GM18951 (cell line): ENCODE data around the gene GALC.
A peak's percentile ranks its signal among the peaks of the same experiment; 100 is the strongest.

Source experiments
- POLR2A ChIP-seq: IDR thresholded peaks from 4 replicates; pipeline ENCODE4 v1.6.1; 2011; ENCODE audit warnings: mild to moderate bottlenecking; ENCODE audit not compliant: insufficient read length, insufficient read depth; ENCODE audit errors: extremely low read depth
- in situ Hi-C: fragments of 300-500 bp; cut with MboI; formaldehyde crosslinking; loops from one replicate; pipeline ENCODE4 v1.12.0; 2022; ENCODE audit warnings: low sequenced_read_pairs, mixed read lengths, inconsistent platforms; ENCODE audit not compliant: unreplicated experiment

GALC gene

GRCh38 chr14:87992718-87993628 is at the start of gene GALC:
TSS of gene GALC (minus strand) at chr14:87993182. CDS start at chr14:87993164, 18 bp downstream.
- in situ Hi-C loops, result no loop called here
- peak; percentile 73 for TF ChIP-seq POLR2A

GRCh38 chr14:88040146-88040545 is 47.2 kb upstream of the GALC start:
- in situ Hi-C loops, result no loop called here
- no peak for TF ChIP-seq POLR2A

GRCh38 chr14:88039197-88039596 is 46.2 kb upstream of the GALC start:
- in situ Hi-C loops, result no loop called here
- TF ChIP-seq POLR2A, result no peak

GRCh38 chr14:88037325-88037724 is 44.3 kb upstream of the GALC start:
- in situ Hi-C loops, result no loop called here

GRCh38 chr14:88036422-88036821 is 43.4 kb upstream of the GALC start:
- TF ChIP-seq POLR2A, result no peak
- in situ Hi-C loops, result no loop called here

More at GRCh38 chr14:88037325-88037724, 44.3 kb upstream of the GALC start:
- no peak for TF ChIP-seq POLR2A

GRCh38 chr14:88034076-88034475 is 41.1 kb upstream of the GALC start:
- no peak for TF ChIP-seq POLR2A
- in situ Hi-C loops, result no loop called here

- in situ Hi-C loops, result no loop called here
- no peak for TF ChIP-seq POLR2A
Observed at GRCh38 chr14:88032373-88032772, 39.4 kb upstream of the GALC start.

- in situ Hi-C loops, result no loop called here
- no peak for TF ChIP-seq POLR2A
Observed at GRCh38 chr14:88030892-88031291, 37.9 kb upstream of the GALC start.

- no peak for TF ChIP-seq POLR2A
- in situ Hi-C loops, result no loop called here
Observed at GRCh38 chr14:88030079-88030478, 37.1 kb upstream of the GALC start.

- no peak for TF ChIP-seq POLR2A
- in situ Hi-C loops, result loop anchor here (10.0 kb wide), 1 partner anchor 145 kb away; no protein-coding TSS in a partner anchor
Observed at GRCh38 chr14:88029500-88029899, 36.5 kb upstream of the GALC start.

- no peak for TF ChIP-seq POLR2A
- in situ Hi-C loops, result loop anchor here (10.0 kb wide), 1 partner anchor 148 kb away; no protein-coding TSS in a partner anchor
Observed at GRCh38 chr14:88026890-88027289, 33.9 kb upstream of the GALC start.

GRCh38 chr14:88025313-88025712 is 32.3 kb upstream of the GALC start:
- in situ Hi-C loops, result loop anchor here (10.0 kb wide), 1 partner anchor 149 kb away; no protein-coding TSS in a partner anchor
- TF ChIP-seq POLR2A, result no peak

- in situ Hi-C loops, result loop anchor here (10.0 kb wide), 1 partner anchor 150 kb away; no protein-coding TSS in a partner anchor
Observed at GRCh38 chr14:88024252-88025086, 31.5 kb upstream of the GALC start.

GRCh38 chr14:88023658-88024187 is 30.7 kb upstream of the GALC start:
- TF ChIP-seq POLR2A, result no peak
- in situ Hi-C loops, result loop anchor here (10.0 kb wide), 1 partner anchor 151 kb away; no protein-coding TSS in a partner anchor
